Ovary (tissue), 9 donors: Measurements from ENCODE around the gene FZD1. TPM values are rescaled to one million over a fixed set of nuclear protein-coding genes. Genes with fewer than 3 reads are reported as not detected.

Experiments used
- DNase-seq, 5 donors: peaks; one replicate each; pipeline ENCODE4 v3.0.0-alpha.2; 2019 to 2020
- H3K27ac ChIP-seq, 2 donors: fragments of 200-600 bp; one replicate each; pipeline versions ENCODE4 v1.5.1 to v1.8.0; 2019 to 2022
- H3K27me3 ChIP-seq: fragments of 200-600 bp; one replicate; pipeline ENCODE4 v1.8.0; 2022
- H3K36me3 ChIP-seq: fragments of 200-600 bp; sonication (generic); one replicate; pipeline ENCODE4 v1.5.1; 2019
- H3K4me1 ChIP-seq: one replicate; pipeline ENCODE4 v1.8.1; 2013; ENCODE audit warnings: mild to moderate bottlenecking, moderate library complexity; ENCODE audit not compliant: insufficient read depth
- H3K4me3 ChIP-seq: fragments of 200-600 bp; sonication (generic); one replicate; pipeline ENCODE4 v1.5.1; 2017
- H3K9me3 ChIP-seq, 2 donors: fragments of 200-600 bp in 1 of 2; sonication (generic) in 1 of 2; one replicate each; pipeline versions ENCODE4 v1.5.1 to v1.8.1; 2013 to 2019; ENCODE audit warnings: mild to moderate bottlenecking in 1 of 2, moderate library complexity in 1 of 2
- EP300 ChIP-seq: sonication (generic); formaldehyde crosslinking; IDR thresholded peaks from one replicate; pipeline ENCODE4 v1.6.1; 2017; ENCODE audit warnings: antibody characterized with exemption
- POLR2A ChIP-seq: fragments of 450-650 bp; IDR thresholded peaks from one replicate; pipeline ENCODE4 v1.6.1; 2017; ENCODE audit warnings: antibody characterized with exemption, mild to moderate bottlenecking, moderate library complexity
- WGBS, 3 donors: extraction: QIAGEN DNeasy Blood & Tissue Kit in 1 of 3; methylation state at CpG; one replicate each; pipeline versions ENCODE4 v1.1.5 to v1.1.7; 2013 to 2017; 5-methylcytosine and 5-hydroxymethylcytosine counted together
- intact Hi-C, 4 donors: fragments of 100-400 bp; cut with DNase I; formaldehyde crosslinking; loops; one replicate each; pipeline versions ENCODE4 v1.11.0 to v1.15.1; 2022 to 2023
- polyA plus RNA-seq, 2 donors: library from polyadenylated mRNA; stranded (reverse); fragments of 200-250 nt in 1 of 2; fragments of 350-450 nt in 1 of 2; fragmentation: Illumina TruSeq in 1 of 2; extraction: RNeasy Lipid Tissue Mini Kit (QIAGEN cat#74804) in 1 of 2; gene quantifications; one replicate each; pipeline ENCODE4 v1.2.3, GENCODE V29; 2013 to 2014
- total RNA-seq, 7 donors: library from RNA; depleted of rRNA in 2 of 7; stranded (reverse); fragments of >200 nt in 2 of 7; fragmentation: NEBNext Ultra II Directional in 3 of 7; extraction: Animal tissue kit (Norgen Biotek cat#: 25700) in 3 of 7; gene quantifications; one replicate each; pipeline versions ENCODE4 v1.1.0 to v1.2.4, GENCODE V29; 2016 to 2023
- TF ChIP-seq, protein P1 (sequence below), 3 donors: fragments of 450-650 bp in 2 of 3; fragments of 200-600 bp in 1 of 3; IDR thresholded peaks; one replicate each; pipeline versions ENCODE4 v1.5.1 to v1.8.0; 2016 to 2022; ENCODE audit warnings: antibody characterized with exemption in 3 of 3, mild to moderate bottlenecking in 1 of 3
- donor health status: DM: no; HTN: no; CAD: no; lungs with moderate emphysema.
- donor health status: DM: no; HTN: no; CAD: no.
- donor health status: Bipolar disorder and iron deficiency.
- donor health status: DM: yes; HTN: yes; CAD: no.
- donor health status: DM: no; HTN: no; CAD: no.
- donor health status: DM: yes; HTN: yes; CAD: no.

The FZD1 gene
- total and polyA plus RNA-seq, 9 donors: 11.8 to 33.6 (median 19.0) TPM

DNA sequence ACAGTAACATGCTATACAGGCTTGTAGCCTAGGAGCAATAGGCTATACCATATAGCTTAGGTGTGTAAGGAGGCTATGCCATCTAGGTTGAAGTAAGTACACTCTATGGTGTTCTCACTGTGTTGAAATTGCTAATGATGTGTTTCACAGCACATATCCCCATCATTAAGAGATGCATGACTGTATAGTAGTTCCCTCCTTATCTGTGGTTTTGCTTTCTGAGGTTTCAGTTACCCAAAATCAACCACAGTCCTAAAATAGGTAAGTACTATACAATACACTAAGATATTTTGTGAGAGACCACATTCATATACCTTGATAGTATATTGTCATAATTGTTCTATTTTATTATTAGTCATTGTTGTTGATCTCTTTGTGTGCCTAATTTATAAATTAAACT lies 12.7 kb downstream of the FZD1 start:
- Histone ChIP-seq H3K27me3 (no peaks in the 10 kb centered on the region), H3K4me1 (no peaks in the 10 kb centered on the region), H3K4me3 (no peak overlapping the region), H3K27ac (no peak overlapping the region), H3K36me3 (no peaks in the 10 kb centered on the region), H3K9me3 (no peaks in the 10 kb centered on the region)
- TF ChIP-seq EP300: no peak
- TF ChIP-seq POLR2A: no peak
- TF ChIP-seq, protein P1, sequence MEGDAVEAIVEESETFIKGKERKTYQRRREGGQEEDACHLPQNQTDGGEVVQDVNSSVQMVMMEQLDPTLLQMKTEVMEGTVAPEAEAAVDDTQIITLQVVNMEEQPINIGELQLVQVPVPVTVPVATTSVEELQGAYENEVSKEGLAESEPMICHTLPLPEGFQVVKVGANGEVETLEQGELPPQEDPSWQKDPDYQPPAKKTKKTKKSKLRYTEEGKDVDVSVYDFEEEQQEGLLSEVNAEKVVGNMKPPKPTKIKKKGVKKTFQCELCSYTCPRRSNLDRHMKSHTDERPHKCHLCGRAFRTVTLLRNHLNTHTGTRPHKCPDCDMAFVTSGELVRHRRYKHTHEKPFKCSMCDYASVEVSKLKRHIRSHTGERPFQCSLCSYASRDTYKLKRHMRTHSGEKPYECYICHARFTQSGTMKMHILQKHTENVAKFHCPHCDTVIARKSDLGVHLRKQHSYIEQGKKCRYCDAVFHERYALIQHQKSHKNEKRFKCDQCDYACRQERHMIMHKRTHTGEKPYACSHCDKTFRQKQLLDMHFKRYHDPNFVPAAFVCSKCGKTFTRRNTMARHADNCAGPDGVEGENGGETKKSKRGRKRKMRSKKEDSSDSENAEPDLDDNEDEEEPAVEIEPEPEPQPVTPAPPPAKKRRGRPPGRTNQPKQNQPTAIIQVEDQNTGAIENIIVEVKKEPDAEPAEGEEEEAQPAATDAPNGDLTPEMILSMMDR (IDR thresholded peaks at IDR 0.05): no peak
- no peak for DNase-seq
- intact Hi-C loops: no loop called here

GRCh38 chr7:91280185-91280584 lies 16.0 kb downstream of the FZD1 start:
- H3K4me3 ChIP-seq: no peak overlapping the region
- TF ChIP-seq POLR2A: no peak
- TF ChIP-seq EP300: no peak
- TF ChIP-seq, protein P1 (IDR thresholded peaks at IDR 0.05): no peak
- no peak for DNase-seq
- no peaks in the 10 kb centered on the region for H3K36me3 ChIP-seq
- WGBS, 3 donors: 72 to 75% (median 74%) methylated on average over 1 of the region's 1 CpG
- H3K4me1 ChIP-seq: no peaks in the 10 kb centered on the region
- no peaks in the 10 kb centered on the region for H3K9me3 ChIP-seq
- H3K27me3 ChIP-seq: no peaks in the 10 kb centered on the region
- intact Hi-C loops: no loop called here
- no peak overlapping the region for H3K27ac ChIP-seq

DNA sequence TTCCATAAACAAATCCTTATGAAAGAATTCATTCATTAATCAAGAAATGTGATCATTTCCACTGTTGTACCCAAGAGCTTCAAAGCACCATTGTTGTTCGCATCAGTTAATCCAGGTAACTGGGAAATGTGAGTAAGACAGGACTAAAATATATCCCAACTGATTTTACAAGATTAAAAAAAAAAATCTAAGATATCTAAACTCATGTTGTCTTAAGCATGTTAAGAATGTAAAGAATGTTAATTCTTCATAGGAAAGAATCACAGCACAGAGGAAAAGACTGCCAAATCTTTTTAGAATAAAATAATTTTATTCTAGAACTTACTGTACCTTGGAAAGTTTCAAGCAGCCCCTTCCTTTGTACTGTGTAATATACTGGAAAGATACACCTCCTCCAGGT lies 16.4 kb downstream of the FZD1 start:
- no peak for TF ChIP-seq EP300
- TF ChIP-seq, protein P1 (IDR thresholded peaks at IDR 0.05): no peak
- TF ChIP-seq POLR2A: no peak
- Histone ChIP-seq H3K27ac (no peak overlapping the region), H3K4me1 (no peaks in the 10 kb centered on the region), H3K4me3 (no peak overlapping the region), H3K9me3 (no peaks in the 10 kb centered on the region), H3K36me3 (no peaks in the 10 kb centered on the region), H3K27me3 (no peaks in the 10 kb centered on the region)
- DNase-seq: no peak
- intact Hi-C loops: no loop called here
- 89 to 95% (median 95%) methylated on average over 1 of the region's 1 CpG for WGBS, 3 donors

DNA sequence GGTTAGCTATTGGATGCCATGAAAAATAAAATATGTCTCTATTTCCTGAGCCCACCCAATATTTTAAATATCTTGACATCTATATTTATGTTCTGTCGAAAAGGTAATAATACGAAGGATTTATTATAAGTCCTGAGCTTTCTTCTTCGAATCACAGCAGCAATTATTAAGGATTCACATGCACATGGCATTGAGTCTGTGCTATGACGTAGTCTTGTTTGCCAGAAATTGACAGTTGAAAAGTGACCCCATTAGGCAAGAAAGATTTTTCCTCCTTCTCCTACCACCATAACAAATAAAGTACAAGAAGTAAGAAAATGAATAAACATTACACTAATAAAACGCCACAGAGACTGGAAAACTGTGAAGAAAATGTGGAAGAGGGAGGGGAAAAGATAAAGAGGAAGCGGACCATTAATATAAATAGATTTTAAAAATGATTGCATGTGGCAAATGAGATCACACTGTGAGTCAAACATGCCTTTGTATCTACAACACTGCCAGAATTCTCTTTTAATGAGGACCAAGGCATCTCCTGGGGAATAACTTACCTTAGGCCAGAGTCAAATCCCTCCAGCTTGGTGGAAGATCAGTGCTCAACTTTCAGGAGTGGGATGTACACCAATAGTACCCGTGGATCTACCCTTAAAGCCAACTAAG lies 21.6 kb downstream of the FZD1 start:
- peaks cover 2% of the 10 kb centered on the region for H3K4me1 ChIP-seq
- intact Hi-C loops: no loop called here
- H3K4me3 ChIP-seq: no peak overlapping the region
- DNase-seq: no peak
- WGBS, 3 donors: 77 to 80% (median 80%) methylated on average over 7 of the region's 7 CpGs
- H3K27me3 ChIP-seq: no peaks in the 10 kb centered on the region
- no peaks in the 10 kb centered on the region for H3K36me3 ChIP-seq
- no peaks in the 10 kb centered on the region for H3K9me3 ChIP-seq
- no peak for TF ChIP-seq POLR2A
- TF ChIP-seq EP300: no peak
- TF ChIP-seq, protein P1 (IDR thresholded peaks at IDR 0.05): no peak
- H3K27ac ChIP-seq: no peak overlapping the region
